GM18526 (cell line): ENCODE data around the gene MBD3L2.
"Not testable (repeated sequence)": the region's sequence is repeated elsewhere in the genome, so short reads cannot be mapped to it uniquely, and the experiment has no call there.

Experiments used
- POLR2A ChIP-seq: IDR thresholded peaks from 3 replicates; pipeline ENCODE4 v1.6.1; 2011; ENCODE audit not compliant: insufficient read length; ENCODE audit errors: extremely low read depth

Gene MBD3L2

GRCh38 chr19:7049021-7049420 is at the start of gene MBD3L2:
MBD3L2 (plus strand) TSS chr19:7049321; CDS start chr19:7049374, 53 bp downstream.
- not testable (repeated sequence) for TF ChIP-seq POLR2A

- TF ChIP-seq POLR2A, result no peak
These were observed 49.2 kb upstream of the MBD3L2 start for GRCh38 chr19:6999933-7000332.

GRCh38 chr19:7000333-7000732 is 48.8 kb upstream of the MBD3L2 start:
- TF ChIP-seq POLR2A, result no peak

GRCh38 chr19:7000816-7001215 is 48.3 kb upstream of the MBD3L2 start:
- TF ChIP-seq POLR2A, result no peak

- no peak for TF ChIP-seq POLR2A
These were observed 44.7 kb upstream of the MBD3L2 start for GRCh38 chr19:7004313-7004931.

- no peak for TF ChIP-seq POLR2A
These were observed 42.9 kb upstream of the MBD3L2 start for GRCh38 chr19:7006135-7006704.

GRCh38 chr19:7007859-7008258 is 41.3 kb upstream of the MBD3L2 start:
- no peak for TF ChIP-seq POLR2A

- TF ChIP-seq POLR2A, result no peak
These were observed 38.2 kb upstream of the MBD3L2 start for GRCh38 chr19:7010722-7011593.

- no peak for TF ChIP-seq POLR2A
These were observed 35.4 kb upstream of the MBD3L2 start for GRCh38 chr19:7013678-7014077.

GRCh38 chr19:7018828-7019227 is 30.3 kb upstream of the MBD3L2 start:
- no peak for TF ChIP-seq POLR2A

GRCh38 chr19:7021331-7021730 is 27.8 kb upstream of the MBD3L2 start, which contains the start of gene MBD3L2B:
MBD3L2B (minus strand) TSS chr19:7021431; CDS start chr19:7021397, 34 bp downstream.
- TF ChIP-seq POLR2A, result not testable (repeated sequence)

GRCh38 chr19:7030278-7030677 is 18.8 kb upstream of the MBD3L2 start, which contains the start of gene MBD3L5:
MBD3L5 (plus strand) TSS chr19:7030578; CDS start chr19:7030612, 34 bp downstream.
- not testable (repeated sequence) for TF ChIP-seq POLR2A

GRCh38 chr19:7040079-7040478 is 9.0 kb upstream of the MBD3L2 start, which contains the start of gene MBD3L4:
MBD3L4 (minus strand) TSS chr19:7040179; CDS start chr19:7040144, 35 bp downstream.
- TF ChIP-seq POLR2A, result not testable (repeated sequence)

- not testable (repeated sequence) for TF ChIP-seq POLR2A
These were observed 9.5 kb downstream of the MBD3L2 start, which contains the start of gene MBD3L3 for GRCh38 chr19:7058576-7058975. MBD3L3 (minus strand) TSS chr19:7058676; CDS start chr19:7058605, 71 bp downstream.

GRCh38 chr19:7063339-7063738 is 14.2 kb downstream of the MBD3L2 start:
- no peak for TF ChIP-seq POLR2A

GRCh38 chr19:7063764-7064418 is 14.8 kb downstream of the MBD3L2 start:
- no peak for TF ChIP-seq POLR2A

- TF ChIP-seq POLR2A, result no peak
These were observed 18.6 kb downstream of the MBD3L2 start for GRCh38 chr19:7067716-7068115.
